ENCODE measurements around the gene ZNF484.
"Not testable (repeated sequence)": the region's sequence is repeated elsewhere in the genome, so short reads cannot be mapped to it uniquely, and the experiment has no call there.

Gene ZNF484

GRCh38 chr9:92890761-92891160, 12.9 kb upstream of the ZNF484 start:
- Histone ChIP-seq H3K27me3 (ENCODE audit: control insufficient read depth, insufficient read depth, low read length) (no peaks in the 10 kb centered on the region), H3K27ac (ENCODE audit: low read length) (no peak overlapping the region), H3K9me3 (ENCODE audit: control insufficient read depth, low read depth, low read length) (no peaks in the 10 kb centered on the region), H3K36me3 (ENCODE audit: control insufficient read depth, low read depth, low read length) (no peaks in the 10 kb centered on the region), H3K4me1 (ENCODE audit: control insufficient read depth, low read depth, low read length) (peaks cover 11% of the 10 kb centered on the region), H3K4me3 (ENCODE audit: low read length) (no peak overlapping the region), H3K9ac (ENCODE audit: low read length) (no peak overlapping the region)

- Histone ChIP-seq H3K27me3 (ENCODE audit: control insufficient read depth, insufficient read depth, low read length) (peaks cover 7% of the 10 kb centered on the region), H3K4me1 (ENCODE audit: control insufficient read depth, low read depth, low read length) (peaks cover 24% of the 10 kb centered on the region), H3K9me3 (ENCODE audit: control insufficient read depth, low read depth, low read length) (no peaks in the 10 kb centered on the region), H3K4me3 (ENCODE audit: low read length) (no peak overlapping the region), H3K27ac (ENCODE audit: low read length) (no peak overlapping the region), H3K36me3 (ENCODE audit: control insufficient read depth, low read depth, low read length) (no peaks in the 10 kb centered on the region), H3K9ac (ENCODE audit: low read length) (no peak overlapping the region)
Measured at GRCh38 chr9:92887880-92888338, 10.1 kb upstream of the ZNF484 start.

GRCh38 chr9:92886846-92887610, 9.2 kb upstream of the ZNF484 start:
- not testable (repeated sequence) for H3K9me3 ChIP-seq (ENCODE audit: control insufficient read depth, low read depth, low read length); H3K27me3 ChIP-seq (ENCODE audit: control insufficient read depth, insufficient read depth, low read length); H3K4me3 ChIP-seq (ENCODE audit: low read length); H3K27ac ChIP-seq (ENCODE audit: low read length); H3K36me3 ChIP-seq (ENCODE audit: control insufficient read depth, low read depth, low read length); H3K9ac ChIP-seq (ENCODE audit: low read length)
- peaks cover 30% of the 10 kb centered on the region for H3K4me1 ChIP-seq (ENCODE audit: control insufficient read depth, low read depth, low read length)

GRCh38 chr9:92883666-92884405, 6.0 kb upstream of the ZNF484 start:
- not testable (repeated sequence) for H3K36me3 ChIP-seq (ENCODE audit: control insufficient read depth, low read depth, low read length); H3K9ac ChIP-seq (ENCODE audit: low read length); H3K27me3 ChIP-seq (ENCODE audit: control insufficient read depth, insufficient read depth, low read length); H3K27ac ChIP-seq (ENCODE audit: low read length); H3K4me3 ChIP-seq (ENCODE audit: low read length); H3K9me3 ChIP-seq (ENCODE audit: control insufficient read depth, low read depth, low read length)
- H3K4me1 ChIP-seq (ENCODE audit: control insufficient read depth, low read depth, low read length): peaks cover 21% of the 10 kb centered on the region

GRCh38 chr9:92882276-92882675, 4.4 kb upstream of the ZNF484 start:
- Histone ChIP-seq H3K4me1 (ENCODE audit: control insufficient read depth, low read depth, low read length) (peaks cover 24% of the 10 kb centered on the region), H3K9ac (ENCODE audit: low read length) (no peak overlapping the region), H3K36me3 (ENCODE audit: control insufficient read depth, low read depth, low read length) (no peaks in the 10 kb centered on the region), H3K9me3 (ENCODE audit: control insufficient read depth, low read depth, low read length) (no peaks in the 10 kb centered on the region), H3K27ac (ENCODE audit: low read length) (no peak overlapping the region), H3K4me3 (ENCODE audit: low read length) (peak overlapping the region; percentile 10), H3K27me3 (ENCODE audit: control insufficient read depth, insufficient read depth, low read length) (peaks cover 7% of the 10 kb centered on the region)

GRCh38 chr9:92875373-92875772, 2.5 kb downstream of the ZNF484 start:
- Histone ChIP-seq H3K4me1 (ENCODE audit: control insufficient read depth, low read depth, low read length) (peaks cover 13% of the 10 kb centered on the region), H3K9me3 (ENCODE audit: control insufficient read depth, low read depth, low read length) (no peaks in the 10 kb centered on the region), H3K9ac (ENCODE audit: low read length) (no peak overlapping the region), H3K36me3 (ENCODE audit: control insufficient read depth, low read depth, low read length) (no peaks in the 10 kb centered on the region), H3K27me3 (ENCODE audit: control insufficient read depth, insufficient read depth, low read length) (no peaks in the 10 kb centered on the region), H3K4me3 (ENCODE audit: low read length) (no peak overlapping the region), H3K27ac (ENCODE audit: low read length) (no peak overlapping the region)

- no peak overlapping the region for H3K9ac ChIP-seq (ENCODE audit: low read length)
- no peak overlapping the region for H3K27ac ChIP-seq (ENCODE audit: low read length)
- no peak overlapping the region for H3K4me3 ChIP-seq (ENCODE audit: low read length)
- H3K9me3 ChIP-seq (ENCODE audit: control insufficient read depth, low read depth, low read length): no peaks in the 10 kb centered on the region
- no peaks in the 10 kb centered on the region for H3K27me3 ChIP-seq (ENCODE audit: control insufficient read depth, insufficient read depth, low read length)
- peaks cover 9% of the 10 kb centered on the region for H3K4me1 ChIP-seq (ENCODE audit: control insufficient read depth, low read depth, low read length)
- peaks cover 5% of the 10 kb centered on the region for H3K36me3 ChIP-seq (ENCODE audit: control insufficient read depth, low read depth, low read length)
Measured at GRCh38 chr9:92870289-92870688, 7.5 kb downstream of the ZNF484 start.

- H3K4me1 ChIP-seq (ENCODE audit: control insufficient read depth, low read depth, low read length); H3K4me3 ChIP-seq (ENCODE audit: low read length); H3K27me3 ChIP-seq (ENCODE audit: control insufficient read depth, insufficient read depth, low read length); H3K9ac ChIP-seq (ENCODE audit: low read length); H3K9me3 ChIP-seq (ENCODE audit: control insufficient read depth, low read depth, low read length); H3K36me3 ChIP-seq (ENCODE audit: control insufficient read depth, low read depth, low read length); H3K27ac ChIP-seq (ENCODE audit: low read length): not testable (repeated sequence)
Measured at GRCh38 chr9:92866600-92866999, 11.2 kb downstream of the ZNF484 start.

GRCh38 chr9:92864152-92864551, 13.7 kb downstream of the ZNF484 start:
- no peaks in the 10 kb centered on the region for H3K27me3 ChIP-seq (ENCODE audit: control insufficient read depth, insufficient read depth, low read length)
- H3K9me3 ChIP-seq (ENCODE audit: control insufficient read depth, low read depth, low read length): no peaks in the 10 kb centered on the region
- H3K4me3 ChIP-seq (ENCODE audit: low read length): no peak overlapping the region
- H3K27ac ChIP-seq (ENCODE audit: low read length): no peak overlapping the region
- H3K36me3 ChIP-seq (ENCODE audit: control insufficient read depth, low read depth, low read length): peaks cover 12% of the 10 kb centered on the region
- no peak overlapping the region for H3K9ac ChIP-seq (ENCODE audit: low read length)
- H3K4me1 ChIP-seq (ENCODE audit: control insufficient read depth, low read depth, low read length): no peaks in the 10 kb centered on the region

- H3K27ac ChIP-seq (ENCODE audit: low read length): no peak overlapping the region
- H3K9me3 ChIP-seq (ENCODE audit: control insufficient read depth, low read depth, low read length): no peaks in the 10 kb centered on the region
- no peaks in the 10 kb centered on the region for H3K27me3 ChIP-seq (ENCODE audit: control insufficient read depth, insufficient read depth, low read length)
- no peak overlapping the region for H3K9ac ChIP-seq (ENCODE audit: low read length)
- H3K4me1 ChIP-seq (ENCODE audit: control insufficient read depth, low read depth, low read length): no peaks in the 10 kb centered on the region
- no peak overlapping the region for H3K4me3 ChIP-seq (ENCODE audit: low read length)
- peaks cover 14% of the 10 kb centered on the region for H3K36me3 ChIP-seq (ENCODE audit: control insufficient read depth, low read depth, low read length)
Measured at GRCh38 chr9:92860867-92861266, 17.0 kb downstream of the ZNF484 start.

- Histone ChIP-seq H3K9ac (ENCODE audit: low read length) (no peak overlapping the region), H3K27ac (ENCODE audit: low read length) (no peak overlapping the region), H3K4me3 (ENCODE audit: low read length) (no peak overlapping the region), H3K9me3 (ENCODE audit: control insufficient read depth, low read depth, low read length) (no peaks in the 10 kb centered on the region), H3K4me1 (ENCODE audit: control insufficient read depth, low read depth, low read length) (no peaks in the 10 kb centered on the region), H3K36me3 (ENCODE audit: control insufficient read depth, low read depth, low read length) (peaks cover 35% of the 10 kb centered on the region), H3K27me3 (ENCODE audit: control insufficient read depth, insufficient read depth, low read length) (no peaks in the 10 kb centered on the region)
Measured at GRCh38 chr9:92857236-92857635, 20.6 kb downstream of the ZNF484 start.

GRCh38 chr9:92853716-92854115, 24.1 kb downstream of the ZNF484 start:
- Histone ChIP-seq H3K4me1 (ENCODE audit: control insufficient read depth, low read depth, low read length) (no peaks in the 10 kb centered on the region), H3K9ac (ENCODE audit: low read length) (no peak overlapping the region), H3K36me3 (ENCODE audit: control insufficient read depth, low read depth, low read length) (peaks cover 28% of the 10 kb centered on the region), H3K9me3 (ENCODE audit: control insufficient read depth, low read depth, low read length) (no peaks in the 10 kb centered on the region), H3K27ac (ENCODE audit: low read length) (no peak overlapping the region), H3K27me3 (ENCODE audit: control insufficient read depth, insufficient read depth, low read length) (no peaks in the 10 kb centered on the region), H3K4me3 (ENCODE audit: low read length) (no peak overlapping the region)
